ENCODE measurements around the gene SPECC1.

- TF ChIP-seq SMC3 (conservative IDR thresholded peaks at IDR 0.05; ENCODE audit: insufficient read depth, low read depth, low read length) (no peak), FOXA1 (IDR thresholded peaks at IDR 0.05; ENCODE audit: borderline replicate concordance) (no peak), RFX5 (IDR thresholded peaks at IDR 0.05; ENCODE audit: low read depth, low read length) (no peak), SOX6 (IDR thresholded peaks at IDR 0.05) (no peak), NFIC (IDR thresholded peaks at IDR 0.05) (no peak), ZNF124 (CRISPR knock-in tag; IDR thresholded peaks at IDR 0.05) (no peak), ZBTB1 (CRISPR knock-in tag; IDR thresholded peaks at IDR 0.05; ENCODE audit: borderline replicate concordance, low read depth) (no peak), ZNF551 (CRISPR knock-in tag; IDR thresholded peaks at IDR 0.05) (no peak), CTCF (IDR thresholded peaks at IDR 0.05 in 2 of 3, conservative IDR thresholded peaks at IDR 0.05 in 1 of 3; ENCODE audit: insufficient read depth in 2 of 3, low read depth in 1 of 3, low read length in 3 of 3) (no peak), GABPA (tag; conservative IDR thresholded peaks at IDR 0.05; ENCODE audit: low read depth) (no peak), EZH2 (IDR thresholded peaks at IDR 0.05; ENCODE audit: borderline replicate concordance, low read depth, low read length) (no peak), HDAC2 (IDR thresholded peaks at IDR 0.05) (no peak), ZNF24 (IDR thresholded peaks at IDR 0.05) (no peak), REST (IDR thresholded peaks at IDR 0.05; ENCODE audit: borderline replicate concordance) (no peak), REST (CRISPR knock-in tag; IDR thresholded peaks at IDR 0.05; ENCODE audit: low read depth) (no peak)
Observed at GRCh38 chr17:20142268-20142667, 133.1 kb downstream of the SPECC1 start.
